ENCODE results near the gene MYO5A. TPM values are rescaled to one million over a fixed set of nuclear protein-coding genes. Genes with fewer than 3 reads are reported as not detected.

Gene MYO5A
- total and polyA plus RNA-seq, 2 donors (not counting 3 experiments of a cell fraction or from before 2014, with no cell fraction given), result 31.9 to 91.9 TPM

- Histone ChIP-seq H3K9me3 (replicated peaks; ENCODE audit: control insufficient read depth, insufficient read depth, low read length) (no peaks in the 10 kb centered on the region), H3K4me3 (replicated peaks in 1 of 3; ENCODE audit: insufficient read depth in 1 of 3, low read depth in 1 of 3, low read length in 3 of 3) (no peak overlapping the region), H3K27ac (ENCODE audit: insufficient read depth, low read depth, low read length) (peak overlapping the region; percentile 23), H3K9me1 (replicated peaks; ENCODE audit: control insufficient read depth, extremely low read depth, insufficient read depth, low read length) (no peaks in the 10 kb centered on the region), H3K79me2 (ENCODE audit: control insufficient read depth, insufficient read depth, low read length) (peaks cover 74% of the 10 kb centered on the region), H4K20me1 (replicated peaks; ENCODE audit: control insufficient read depth, extremely low read depth, insufficient read depth, low read length) (no peaks in the 10 kb centered on the region), H3K9ac (replicated peaks; ENCODE audit: extremely low read depth, insufficient read depth, low read length) (no peak overlapping the region), H3K27me3 (ENCODE audit: control insufficient read depth in 2 of 2, insufficient read depth in 2 of 2, low read length in 2 of 2) (no peaks in the 10 kb centered on the region), H3K4me2 (ENCODE audit: insufficient read depth, low read length) (peak overlapping the region; percentile 54), H3K36me3 (ENCODE audit: control insufficient read depth in 2 of 2, extremely low read depth in 1 of 2, insufficient read depth in 2 of 2, low read length in 2 of 2) (no peaks in the 10 kb centered on the region), H3K4me1 (ENCODE audit: control insufficient read depth, extremely low read depth, insufficient read depth, low read length) (peaks cover 31% of the 10 kb centered on the region), H2AFZ (ENCODE audit: low read depth, low read length) (no peak overlapping the region)
- intact Hi-C loops (cut with micrococcal nuclease) (loop anchor here (1.0 to 10.0 kb wide), 3 partner anchors 131 to 271 kb away; no protein-coding TSS in a partner anchor), dilution Hi-C loops (cut with MboI; ENCODE audit: extremely low pct_ligation_motif_present, low sequenced_read_pairs) (no loop called here)
- no TSS peak for BruUV-seq (replicated peaks)
- ChIA-PET CTCF (interaction anchor here (0.9 to 2.4 kb wide), 23 partner anchors 10 to 207 kb away, joined by 3 to 8 read pairs (median 4); partner anchors contain the start of genes ARPP19 and MYO5A), POLR2A (interaction anchor here (0.6 kb wide), 1 partner anchor 43 kb away, joined by 3 read pairs; no protein-coding TSS in a partner anchor)
- TF ChIP-seq FOS (IDR thresholded peaks at IDR 0.05; ENCODE audit: borderline replicate concordance, insufficient read depth, low read length) (peak; percentile 36), MYC (IDR thresholded peaks at IDR 0.05; ENCODE audit: low read depth, low read length) (no peak), GATA2 (IDR thresholded peaks at IDR 0.05; ENCODE audit: insufficient read depth, insufficient read length, low read depth, low read length) (peak; percentile 64), JUN (IDR thresholded peaks at IDR 0.05; ENCODE audit: borderline replicate concordance, insufficient read depth, insufficient read length, low read depth) (no peak)
- TF ChIP-seq, protein P1, sequence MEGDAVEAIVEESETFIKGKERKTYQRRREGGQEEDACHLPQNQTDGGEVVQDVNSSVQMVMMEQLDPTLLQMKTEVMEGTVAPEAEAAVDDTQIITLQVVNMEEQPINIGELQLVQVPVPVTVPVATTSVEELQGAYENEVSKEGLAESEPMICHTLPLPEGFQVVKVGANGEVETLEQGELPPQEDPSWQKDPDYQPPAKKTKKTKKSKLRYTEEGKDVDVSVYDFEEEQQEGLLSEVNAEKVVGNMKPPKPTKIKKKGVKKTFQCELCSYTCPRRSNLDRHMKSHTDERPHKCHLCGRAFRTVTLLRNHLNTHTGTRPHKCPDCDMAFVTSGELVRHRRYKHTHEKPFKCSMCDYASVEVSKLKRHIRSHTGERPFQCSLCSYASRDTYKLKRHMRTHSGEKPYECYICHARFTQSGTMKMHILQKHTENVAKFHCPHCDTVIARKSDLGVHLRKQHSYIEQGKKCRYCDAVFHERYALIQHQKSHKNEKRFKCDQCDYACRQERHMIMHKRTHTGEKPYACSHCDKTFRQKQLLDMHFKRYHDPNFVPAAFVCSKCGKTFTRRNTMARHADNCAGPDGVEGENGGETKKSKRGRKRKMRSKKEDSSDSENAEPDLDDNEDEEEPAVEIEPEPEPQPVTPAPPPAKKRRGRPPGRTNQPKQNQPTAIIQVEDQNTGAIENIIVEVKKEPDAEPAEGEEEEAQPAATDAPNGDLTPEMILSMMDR (IDR thresholded peaks at IDR 0.05; ENCODE audit: extremely low read depth in 1 of 2, insufficient read depth in 1 of 2, low read depth in 1 of 2, low read length in 2 of 2), result peak; percentile 10 to 15
- TF ChIP-seq, protein P2, sequence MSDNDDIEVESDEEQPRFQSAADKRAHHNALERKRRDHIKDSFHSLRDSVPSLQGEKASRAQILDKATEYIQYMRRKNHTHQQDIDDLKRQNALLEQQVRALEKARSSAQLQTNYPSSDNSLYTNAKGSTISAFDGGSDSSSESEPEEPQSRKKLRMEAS (IDR thresholded peaks at IDR 0.05; ENCODE audit: insufficient read depth, insufficient read length), result no peak
- DNase-seq (ENCODE audit: low read depth, low spot score) (peak; percentile 84), FAIRE-seq (peak; percentile 18)
Measured at GRCh38 chr15:52463638-52464037, 65.0 kb downstream of the MYO5A start.

Measured in endothelial cell of umbilical vein (primary cell).